Colonic mucosa (tissue), 4 donors: ENCODE results near the gene ST8SIA5. TPM values are rescaled to one million over a fixed set of nuclear protein-coding genes. Genes with fewer than 3 reads are reported as not detected.

Experiments used
- DNase-seq: peaks from one replicate; pipeline ENCODE4 v3.0.0-alpha.2; 2020
- H3K27ac ChIP-seq: fragments of 200-600 bp; one replicate; pipeline ENCODE4 v1.8.0; 2021
- H3K27me3 ChIP-seq: fragments of 200-600 bp; one replicate; pipeline ENCODE4 v1.8.0; 2021
- H3K36me3 ChIP-seq: fragments of 200-600 bp; one replicate; pipeline ENCODE4 v1.8.0; 2021
- H3K4me1 ChIP-seq: fragments of 200-600 bp; one replicate; pipeline ENCODE4 v1.8.0; 2021; ENCODE audit warnings: mild to moderate bottlenecking
- H3K4me3 ChIP-seq: fragments of 200-600 bp; one replicate; pipeline ENCODE4 v1.8.0; 2021
- H3K9ac ChIP-seq, 2 donors: one replicate each; pipeline ENCODE4 v1.7.0; 2013; ENCODE audit warnings: control low read depth in 2 of 2, low read depth in 2 of 2, low read length in 2 of 2
- H3K9me3 ChIP-seq: fragments of 200-600 bp; one replicate; pipeline ENCODE4 v1.8.0; 2021
- CTCF ChIP-seq: fragments of 200-600 bp; IDR thresholded peaks from one replicate; pipeline ENCODE4 v1.8.0; 2022; ENCODE audit warnings: antibody characterized with exemption, mild to moderate bottlenecking
- intact Hi-C: fragments of 100-400 bp; cut with DNase I; formaldehyde crosslinking; loops from one replicate; pipeline ENCODE4 v1.14.1; 2022
- total RNA-seq, 2 donors: library from RNA; stranded (reverse); fragmentation: NEBNext Ultra II Directional in 1 of 2; extraction: Animal tissue kit (Norgen Biotek cat#: 25700) in 1 of 2; gene quantifications; one replicate each; pipeline ENCODE4 v1.2.1, GENCODE V29; 2021
- donor health status: healthy.
- donor health status: DM: no; HTN: no; CAD: no.
- donor health status: DM: no; HTN: no; CAD: no.

The ST8SIA5 gene
- total RNA-seq, 2 donors from 2014 or later, result 0.32 to 0.37 TPM

- H3K4me1 ChIP-seq, result no peaks in the 10 kb centered on the region
- H3K36me3 ChIP-seq, result no peaks in the 10 kb centered on the region
- no peak overlapping the region for H3K9ac ChIP-seq
- no peak for DNase-seq
- intact Hi-C loops, result no loop called here
- H3K9me3 ChIP-seq, result no peaks in the 10 kb centered on the region
- H3K4me3 ChIP-seq, result no peak overlapping the region
- no peak for TF ChIP-seq CTCF
- no peaks in the 10 kb centered on the region for H3K27me3 ChIP-seq
- H3K27ac ChIP-seq, result no peak overlapping the region
Observed at GRCh38 chr18:46636040-46636630, 120.7 kb downstream of the ST8SIA5 start.

GRCh38 chr18:46632401-46633071 is 124.3 kb downstream of the ST8SIA5 start:
- intact Hi-C loops, result no loop called here
- H3K9me3 ChIP-seq, result no peaks in the 10 kb centered on the region
- no peak for TF ChIP-seq CTCF
- no peak overlapping the region for H3K9ac ChIP-seq
- H3K36me3 ChIP-seq, result no peaks in the 10 kb centered on the region
- no peaks in the 10 kb centered on the region for H3K4me1 ChIP-seq
- no peak overlapping the region for H3K4me3 ChIP-seq
- no peaks in the 10 kb centered on the region for H3K27me3 ChIP-seq
- DNase-seq, result no peak
- no peak overlapping the region for H3K27ac ChIP-seq

GRCh38 chr18:46630991-46631390 is 125.9 kb downstream of the ST8SIA5 start:
- H3K27me3 ChIP-seq, result no peaks in the 10 kb centered on the region
- intact Hi-C loops, result no loop called here
- H3K36me3 ChIP-seq, result no peaks in the 10 kb centered on the region
- H3K4me1 ChIP-seq, result no peaks in the 10 kb centered on the region
- H3K9ac ChIP-seq, result no peak overlapping the region
- no peak for DNase-seq
- no peak overlapping the region for H3K4me3 ChIP-seq
- no peaks in the 10 kb centered on the region for H3K9me3 ChIP-seq
- no peak for TF ChIP-seq CTCF
- H3K27ac ChIP-seq, result no peak overlapping the region

GRCh38 chr18:46630160-46630559 is 126.7 kb downstream of the ST8SIA5 start:
- Histone ChIP-seq H3K27me3 (no peaks in the 10 kb centered on the region), H3K9me3 (no peaks in the 10 kb centered on the region), H3K36me3 (no peaks in the 10 kb centered on the region), H3K27ac (no peak overlapping the region), H3K4me3 (no peak overlapping the region), H3K9ac (no peak overlapping the region), H3K4me1 (no peaks in the 10 kb centered on the region)
- no peak for TF ChIP-seq CTCF
- intact Hi-C loops, result no loop called here
- no peak for DNase-seq

GRCh38 chr18:46629361-46629760 is 127.5 kb downstream of the ST8SIA5 start:
- H3K27me3 ChIP-seq, result no peaks in the 10 kb centered on the region

More at GRCh38 chr18:46629361-46629760, 127.5 kb downstream of the ST8SIA5 start:
- TF ChIP-seq CTCF, result no peak
- no peak for DNase-seq
- H3K27ac ChIP-seq, result no peak overlapping the region
- H3K4me3 ChIP-seq, result no peak overlapping the region
- H3K4me1 ChIP-seq, result no peaks in the 10 kb centered on the region
- intact Hi-C loops, result no loop called here
- H3K36me3 ChIP-seq, result no peaks in the 10 kb centered on the region
- no peaks in the 10 kb centered on the region for H3K9me3 ChIP-seq
- no peak overlapping the region for H3K9ac ChIP-seq
